ENCODE measurements around the gene SPSB1. TPM values are rescaled to one million over a fixed set of nuclear protein-coding genes. Genes with fewer than 3 reads are reported as not detected.

SPSB1 gene
- total and polyA plus RNA-seq, 10 of the 15 experiments (the other 5 are each of a cell fraction or from before 2014, with no cell fraction given): 0.02 to 2.0 (median 0.90) TPM; not detected in 1

- ChIA-PET CTCF (interaction anchor here (0.6 to 4.7 kb wide), 3 partner anchors 15 to 197 kb away, joined by 3 to 20 read pairs (median 16); no protein-coding TSS in a partner anchor), POLR2A (interaction anchor here (0.6 kb wide), 2 partner anchors 149 to 794 kb away, joined by 4 to 9 read pairs; no protein-coding TSS in a partner anchor), SMC1A (ENCODE audit: uncharacterized antibody, unreplicated experiment) (interaction anchor here (1.1 to 1.9 kb wide), 2 partner anchors 172 to 173 kb away, joined by 3 to 5 read pairs; no protein-coding TSS in a partner anchor), RAD21 (ENCODE audit: unreplicated experiment) (interaction anchor here (0.8 to 1.3 kb wide), 2 partner anchors 9 to 16 kb away, joined by 3 read pairs; no protein-coding TSS in a partner anchor)
- no peak overlapping the region for H3K4me2 ChIP-seq (ENCODE audit: control insufficient read depth, insufficient read depth)
- H2AFZ ChIP-seq (ENCODE audit: control insufficient read depth, low read depth, low read length): no peak overlapping the region
- FAIRE-seq (no peak), DNase-seq (ENCODE audit: low read depth, low spot score) (no peak), ATAC-seq (no peak)
- no peak overlapping the region for H3K4me3 ChIP-seq
- no peaks in the 10 kb centered on the region; the same call in 2 of the 3 replicates for H3K9me3 ChIP-seq (replicated peaks; ENCODE audit: control insufficient read depth, insufficient read depth, low read length)
- intact Hi-C loops (cut with micrococcal nuclease; ENCODE audit: unreplicated experiment): no loop called here
- H3K27me3 ChIP-seq (replicated peaks in 1 of 2; ENCODE audit: control insufficient read depth in 2 of 2, insufficient read depth in 2 of 2, low read length in 1 of 2): no peaks in the 10 kb centered on the region
- peaks cover 6% of the 10 kb centered on the region for H3K4me1 ChIP-seq (ENCODE audit: control insufficient read depth, insufficient read depth, low read length)
- no peaks in the 10 kb centered on the region for H3K36me3 ChIP-seq (ENCODE audit: control insufficient read depth in 2 of 2, insufficient read depth in 2 of 2, low read length in 1 of 2)
- WGBS (ENCODE audit: insufficient coverage, insufficient replicate concordance, low lambda C conversion rate, missing lambda C conversion rate): 19% methylated on average over 4 of the region's 4 CpGs
- H3K27ac ChIP-seq (ENCODE audit: control insufficient read depth, insufficient read depth): no peak overlapping the region
- no peak overlapping the region for H3K9ac ChIP-seq (ENCODE audit: control insufficient read depth, insufficient read depth, low read length)
- no peaks in the 10 kb centered on the region for H3K79me2 ChIP-seq (ENCODE audit: control insufficient read depth, insufficient read depth, low read length)
- no peaks in the 10 kb centered on the region for H4K20me1 ChIP-seq (ENCODE audit: control insufficient read depth, insufficient read depth)
- no TSS peak for BruUV-seq (replicated peaks)
- in situ Hi-C loops (cut with MboI): no loop called here
- TF ChIP-seq BHLHE40 (IDR thresholded peaks at IDR 0.05; ENCODE audit: borderline replicate concordance in 1 of 2, low read depth in 2 of 2, low read length in 1 of 2): no peak
- TF ChIP-seq, protein P1, sequence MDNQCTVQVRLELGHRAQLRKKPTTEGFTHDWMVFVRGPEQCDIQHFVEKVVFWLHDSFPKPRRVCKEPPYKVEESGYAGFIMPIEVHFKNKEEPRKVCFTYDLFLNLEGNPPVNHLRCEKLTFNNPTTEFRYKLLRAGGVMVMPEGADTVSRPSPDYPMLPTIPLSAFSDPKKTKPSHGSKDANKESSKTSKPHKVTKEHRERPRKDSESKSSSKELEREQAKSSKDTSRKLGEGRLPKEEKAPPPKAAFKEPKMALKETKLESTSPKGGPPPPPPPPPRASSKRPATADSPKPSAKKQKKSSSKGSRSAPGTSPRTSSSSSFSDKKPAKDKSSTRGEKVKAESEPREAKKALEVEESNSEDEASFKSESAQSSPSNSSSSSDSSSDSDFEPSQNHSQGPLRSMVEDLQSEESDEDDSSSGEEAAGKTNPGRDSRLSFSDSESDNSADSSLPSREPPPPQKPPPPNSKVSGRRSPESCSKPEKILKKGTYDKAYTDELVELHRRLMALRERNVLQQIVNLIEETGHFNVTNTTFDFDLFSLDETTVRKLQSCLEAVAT (IDR thresholded peaks at IDR 0.05): no peak
- TF ChIP-seq, protein P2, sequence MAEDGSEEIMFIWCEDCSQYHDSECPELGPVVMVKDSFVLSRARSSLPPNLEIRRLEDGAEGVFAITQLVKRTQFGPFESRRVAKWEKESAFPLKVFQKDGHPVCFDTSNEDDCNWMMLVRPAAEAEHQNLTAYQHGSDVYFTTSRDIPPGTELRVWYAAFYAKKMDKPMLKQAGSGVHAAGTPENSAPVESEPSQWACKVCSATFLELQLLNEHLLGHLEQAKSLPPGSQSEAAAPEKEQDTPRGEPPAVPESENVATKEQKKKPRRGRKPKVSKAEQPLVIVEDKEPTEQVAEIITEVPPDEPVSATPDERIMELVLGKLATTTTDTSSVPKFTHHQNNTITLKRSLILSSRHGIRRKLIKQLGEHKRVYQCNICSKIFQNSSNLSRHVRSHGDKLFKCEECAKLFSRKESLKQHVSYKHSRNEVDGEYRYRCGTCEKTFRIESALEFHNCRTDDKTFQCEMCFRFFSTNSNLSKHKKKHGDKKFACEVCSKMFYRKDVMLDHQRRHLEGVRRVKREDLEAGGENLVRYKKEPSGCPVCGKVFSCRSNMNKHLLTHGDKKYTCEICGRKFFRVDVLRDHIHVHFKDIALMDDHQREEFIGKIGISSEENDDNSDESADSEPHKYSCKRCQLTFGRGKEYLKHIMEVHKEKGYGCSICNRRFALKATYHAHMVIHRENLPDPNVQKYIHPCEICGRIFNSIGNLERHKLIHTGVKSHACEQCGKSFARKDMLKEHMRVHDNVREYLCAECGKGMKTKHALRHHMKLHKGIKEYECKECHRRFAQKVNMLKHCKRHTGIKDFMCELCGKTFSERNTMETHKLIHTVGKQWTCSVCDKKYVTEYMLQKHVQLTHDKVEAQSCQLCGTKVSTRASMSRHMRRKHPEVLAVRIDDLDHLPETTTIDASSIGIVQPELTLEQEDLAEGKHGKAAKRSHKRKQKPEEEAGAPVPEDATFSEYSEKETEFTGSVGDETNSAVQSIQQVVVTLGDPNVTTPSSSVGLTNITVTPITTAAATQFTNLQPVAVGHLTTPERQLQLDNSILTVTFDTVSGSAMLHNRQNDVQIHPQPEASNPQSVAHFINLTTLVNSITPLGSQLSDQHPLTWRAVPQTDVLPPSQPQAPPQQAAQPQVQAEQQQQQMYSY (CRISPR knock-in tag; IDR thresholded peaks at IDR 0.05): no peak
- TF ChIP-seq, protein P3, sequence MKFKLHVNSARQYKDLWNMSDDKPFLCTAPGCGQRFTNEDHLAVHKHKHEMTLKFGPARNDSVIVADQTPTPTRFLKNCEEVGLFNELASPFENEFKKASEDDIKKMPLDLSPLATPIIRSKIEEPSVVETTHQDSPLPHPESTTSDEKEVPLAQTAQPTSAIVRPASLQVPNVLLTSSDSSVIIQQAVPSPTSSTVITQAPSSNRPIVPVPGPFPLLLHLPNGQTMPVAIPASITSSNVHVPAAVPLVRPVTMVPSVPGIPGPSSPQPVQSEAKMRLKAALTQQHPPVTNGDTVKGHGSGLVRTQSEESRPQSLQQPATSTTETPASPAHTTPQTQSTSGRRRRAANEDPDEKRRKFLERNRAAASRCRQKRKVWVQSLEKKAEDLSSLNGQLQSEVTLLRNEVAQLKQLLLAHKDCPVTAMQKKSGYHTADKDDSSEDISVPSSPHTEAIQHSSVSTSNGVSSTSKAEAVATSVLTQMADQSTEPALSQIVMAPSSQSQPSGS (IDR thresholded peaks at IDR 0.05; ENCODE audit: low read length): no peak
- TF ChIP-seq, protein P4, sequence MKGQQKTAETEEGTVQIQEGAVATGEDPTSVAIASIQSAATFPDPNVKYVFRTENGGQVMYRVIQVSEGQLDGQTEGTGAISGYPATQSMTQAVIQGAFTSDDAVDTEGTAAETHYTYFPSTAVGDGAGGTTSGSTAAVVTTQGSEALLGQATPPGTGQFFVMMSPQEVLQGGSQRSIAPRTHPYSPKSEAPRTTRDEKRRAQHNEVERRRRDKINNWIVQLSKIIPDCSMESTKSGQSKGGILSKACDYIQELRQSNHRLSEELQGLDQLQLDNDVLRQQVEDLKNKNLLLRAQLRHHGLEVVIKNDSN (IDR thresholded peaks at IDR 0.05; ENCODE audit: borderline replicate concordance, extremely low read length, insufficient read depth, low read depth, low read length): no peak
- TF ChIP-seq CHD2 (IDR thresholded peaks at IDR 0.05; ENCODE audit: borderline replicate concordance, low read depth, low read length): no peak
- no peak for TF ChIP-seq IRF3 (IDR thresholded peaks at IDR 0.05)
- TF ChIP-seq, protein P5, sequence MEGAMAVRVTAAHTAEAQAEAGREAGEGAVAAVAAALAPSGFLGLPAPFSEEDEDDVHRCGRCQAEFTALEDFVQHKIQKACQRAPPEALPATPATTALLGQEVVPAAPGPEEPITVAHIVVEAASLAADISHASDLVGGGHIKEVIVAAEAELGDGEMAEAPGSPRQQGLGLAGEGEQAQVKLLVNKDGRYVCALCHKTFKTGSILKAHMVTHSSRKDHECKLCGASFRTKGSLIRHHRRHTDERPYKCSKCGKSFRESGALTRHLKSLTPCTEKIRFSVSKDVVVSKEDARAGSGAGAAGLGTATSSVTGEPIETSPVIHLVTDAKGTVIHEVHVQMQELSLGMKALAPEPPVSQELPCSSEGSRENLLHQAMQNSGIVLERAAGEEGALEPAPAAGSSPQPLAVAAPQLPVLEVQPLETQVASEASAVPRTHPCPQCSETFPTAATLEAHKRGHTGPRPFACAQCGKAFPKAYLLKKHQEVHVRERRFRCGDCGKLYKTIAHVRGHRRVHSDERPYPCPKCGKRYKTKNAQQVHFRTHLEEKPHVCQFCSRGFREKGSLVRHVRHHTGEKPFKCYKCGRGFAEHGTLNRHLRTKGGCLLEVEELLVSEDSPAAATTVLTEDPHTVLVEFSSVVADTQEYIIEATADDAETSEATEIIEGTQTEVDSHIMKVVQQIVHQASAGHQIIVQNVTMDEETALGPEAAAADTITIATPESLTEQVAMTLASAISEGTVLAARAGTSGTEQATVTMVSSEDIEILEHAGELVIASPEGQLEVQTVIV (IDR thresholded peaks at IDR 0.05; ENCODE audit: borderline replicate concordance, partially characterized antibody): no peak
- TF ChIP-seq KAT2A (conservative IDR thresholded peaks at IDR 0.05; ENCODE audit: control insufficient read depth, low read depth, low read length): no peak
- TF ChIP-seq SIN3A (IDR thresholded peaks at IDR 0.05; ENCODE audit: low read depth, low read length): no peak
- no peak for TF ChIP-seq HDGF (IDR thresholded peaks at IDR 0.05)
- TF ChIP-seq ZNF217 (IDR thresholded peaks at IDR 0.05): no peak
- TF ChIP-seq BCL11A (IDR thresholded peaks at IDR 0.05; ENCODE audit: low read depth, low read length): no peak
Observed at GRCh38 chr1:9282696-9282955, 10.1 kb upstream of the SPSB1 start.

Data from GM12878 (cell line).